Heart left ventricle (tissue), 13 donors: Measurements from ENCODE around the gene RPS6KA2.

ENCODE experiments used
- POLR2A ChIP-seq, 2 donors: fragments of 450-650 bp; IDR thresholded peaks; one replicate each; pipeline ENCODE4 v1.6.1; 2017; ENCODE audit warnings: antibody characterized with exemption in 2 of 2, mild to moderate bottlenecking in 2 of 2, moderate library complexity in 2 of 2
- TF ChIP-seq, protein P1 (sequence below), 12 donors: fragments of 200-600 bp; sonication (generic) in 4 of 12; IDR thresholded peaks; one replicate each; pipeline versions ENCODE4 v1.5.0 to v1.8.0; 2018 to 2022; ENCODE audit warnings: antibody characterized with exemption in 12 of 12, mild to moderate bottlenecking in 5 of 12
- donor health status: ischemic (EF 13 %, LVEDD 7.1; RV severe dilation, severe dysfunction).
- donor health status: DM: no; HTN: yes; CAD: no.
- donor health status: DM: no; HTN: no; CAD: no.
- donor health status: ischemic (EF 25% LVEDD 6.9; RV normal size, moderate dysfunction).
- donor health status: ischemic (EF 25% LVEDD 5.7; RV mildly dilated, moderate dysfunction).
- donor health status: ischemic (EF 35%, LVEDD 5.7; RV mildly dilated, moderate dysfunction).
- donor health status: nonischemic (EF 11% LVEDD 7.7; RV severe dilation, severe dysfunction).
- donor health status: DM: yes; HTN: yes; CAD: no.
- donor health status: PGD.
- donor health status: ischemic (EF 29% LVEDD 5.4; RV normal size, mild dysfunction).
- donor health status: nonischemic (EF 23%, LVEDD 6.1; RV moderate dilation, normal function).

DNA sequence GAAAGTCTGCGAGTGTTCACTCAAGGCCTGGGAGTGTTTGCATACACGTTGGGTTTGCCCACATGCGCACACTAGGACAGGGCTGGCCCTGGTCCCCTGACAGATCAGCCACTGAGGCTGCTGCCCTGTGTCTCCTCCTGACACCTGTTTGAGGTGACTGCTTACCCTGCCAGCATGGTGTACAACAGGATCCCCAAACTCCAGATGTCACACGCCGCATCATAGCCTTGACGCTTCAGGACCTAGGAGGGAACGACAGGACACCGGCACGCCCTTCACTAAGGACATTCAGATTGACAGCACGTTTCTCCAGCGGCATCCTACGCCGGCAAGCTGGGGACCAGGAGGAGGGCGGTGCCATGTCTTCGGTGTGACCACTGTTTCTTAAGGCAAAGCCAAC is 207.3 kb downstream of the RPS6KA2 start:
- TF ChIP-seq, protein P1, sequence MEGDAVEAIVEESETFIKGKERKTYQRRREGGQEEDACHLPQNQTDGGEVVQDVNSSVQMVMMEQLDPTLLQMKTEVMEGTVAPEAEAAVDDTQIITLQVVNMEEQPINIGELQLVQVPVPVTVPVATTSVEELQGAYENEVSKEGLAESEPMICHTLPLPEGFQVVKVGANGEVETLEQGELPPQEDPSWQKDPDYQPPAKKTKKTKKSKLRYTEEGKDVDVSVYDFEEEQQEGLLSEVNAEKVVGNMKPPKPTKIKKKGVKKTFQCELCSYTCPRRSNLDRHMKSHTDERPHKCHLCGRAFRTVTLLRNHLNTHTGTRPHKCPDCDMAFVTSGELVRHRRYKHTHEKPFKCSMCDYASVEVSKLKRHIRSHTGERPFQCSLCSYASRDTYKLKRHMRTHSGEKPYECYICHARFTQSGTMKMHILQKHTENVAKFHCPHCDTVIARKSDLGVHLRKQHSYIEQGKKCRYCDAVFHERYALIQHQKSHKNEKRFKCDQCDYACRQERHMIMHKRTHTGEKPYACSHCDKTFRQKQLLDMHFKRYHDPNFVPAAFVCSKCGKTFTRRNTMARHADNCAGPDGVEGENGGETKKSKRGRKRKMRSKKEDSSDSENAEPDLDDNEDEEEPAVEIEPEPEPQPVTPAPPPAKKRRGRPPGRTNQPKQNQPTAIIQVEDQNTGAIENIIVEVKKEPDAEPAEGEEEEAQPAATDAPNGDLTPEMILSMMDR (IDR thresholded peaks at IDR 0.05): no peak
- no peak for TF ChIP-seq POLR2A (IDR thresholded peaks at IDR 0.05)
